CD4-positive, CD25-positive, alpha-beta regulatory T cell (primary cell): ENCODE measurements around the gene SPPL3. TPM values are rescaled to one million over a fixed set of nuclear protein-coding genes. Genes with fewer than 3 reads are reported as not detected.
"Not testable (repeated sequence)": the region's sequence is repeated elsewhere in the genome, so short reads cannot be mapped to it uniquely, and the experiment has no call there.

Experiments
- ATAC-seq, 2 donors: fragments of 150-1000 bp; cut with Tn5 transposase; one replicate each; pipeline ENCODE4 v1.10.0; 2021; ENCODE audit warnings: low read depth in 2 of 2, moderate number of reproducible peaks in 2 of 2, moderate library complexity in 1 of 2
- DNase-seq, 3 donors: peaks; one replicate each; pipeline versions ENCODE4 v3.0.0 to v3.0.0-alpha.2; 2012 to 2022; ENCODE audit warnings: mixed read lengths in 1 of 3
- H3K27ac ChIP-seq: one replicate; pipeline ENCODE4 v1.7.0; 2013; ENCODE audit warnings: mild to moderate bottlenecking, low read length; ENCODE audit not compliant: insufficient read depth, poor library complexity, severe bottlenecking
- H3K27me3 ChIP-seq: one replicate; pipeline ENCODE4 v1.7.0; 2013; ENCODE audit warnings: low read length; ENCODE audit not compliant: control insufficient read depth, insufficient read depth
- H3K36me3 ChIP-seq: one replicate; pipeline ENCODE4 v1.7.0; 2013; ENCODE audit warnings: mild to moderate bottlenecking, low read length, moderate library complexity; ENCODE audit not compliant: control insufficient read depth, insufficient read depth
- H3K4me1 ChIP-seq: 2 replicates; pipeline ENCODE4 v1.7.0; 2013; ENCODE audit warnings: mild to moderate bottlenecking, low read length; ENCODE audit not compliant: insufficient read depth, control insufficient read depth, poor library complexity, severe bottlenecking
- H3K4me3 ChIP-seq: one replicate; pipeline ENCODE4 v1.7.0; 2013; ENCODE audit warnings: low read depth, mild to moderate bottlenecking, low read length, moderate library complexity
- H3K9me3 ChIP-seq, 2 experiments: 1 replicate in 1 of 2; 2 replicates in 1 of 2; pipeline ENCODE4 v1.7.0; 2013; ENCODE audit warnings: low read length in 2 of 2, mild to moderate bottlenecking in 1 of 2, moderate library complexity in 1 of 2; ENCODE audit not compliant: control insufficient read depth in 2 of 2
- H3K27ac Mint-ChIP-seq, 3 donors: one replicate each; pipeline ENCODE4 v1.8.0; 2020 to 2022; ENCODE audit warnings: mild to moderate bottlenecking in 3 of 3, mixed read lengths in 3 of 3, moderate library complexity in 2 of 3
- H3K27me3 Mint-ChIP-seq: one replicate; pipeline ENCODE4 v1.8.0; 2022; ENCODE audit warnings: mild to moderate bottlenecking, mixed read lengths
- H3K36me3 Mint-ChIP-seq: one replicate; pipeline ENCODE4 v1.8.0; 2020; ENCODE audit warnings: mixed read lengths
- H3K4me1 Mint-ChIP-seq, 4 donors: one replicate each; pipeline ENCODE4 v1.8.0; 2020 to 2022; ENCODE audit warnings: mixed read lengths in 4 of 4, mild to moderate bottlenecking in 1 of 4
- H3K4me3 Mint-ChIP-seq, 4 donors: one replicate each; pipeline ENCODE4 v1.8.0; 2020 to 2022; ENCODE audit warnings: mild to moderate bottlenecking in 4 of 4, mixed read lengths in 4 of 4, moderate library complexity in 3 of 4
- H3K9me3 Mint-ChIP-seq, 7 donors: one replicate each; pipeline ENCODE4 v1.8.0; 2020 to 2022; ENCODE audit warnings: mixed read lengths in 7 of 7, mild to moderate bottlenecking in 3 of 7, moderate library complexity in 2 of 7
- polyA plus RNA-seq, 4 donors: library from polyadenylated mRNA; unstranded; fragments of 300-500 nt; fragmentation: Illumina TruSeq; gene quantifications; one replicate each; pipeline ENCODE4 v1.2.3, GENCODE V29; 2021
- total RNA-seq: library from RNA; stranded (reverse); gene quantifications from one replicate; pipeline ENCODE4 v1.2.3, GENCODE V29; 2022

Gene SPPL3
- total and polyA plus RNA-seq, 5 donors from 2014 or later, result 15.5 to 46.7 (median 24.0) TPM

DNA sequence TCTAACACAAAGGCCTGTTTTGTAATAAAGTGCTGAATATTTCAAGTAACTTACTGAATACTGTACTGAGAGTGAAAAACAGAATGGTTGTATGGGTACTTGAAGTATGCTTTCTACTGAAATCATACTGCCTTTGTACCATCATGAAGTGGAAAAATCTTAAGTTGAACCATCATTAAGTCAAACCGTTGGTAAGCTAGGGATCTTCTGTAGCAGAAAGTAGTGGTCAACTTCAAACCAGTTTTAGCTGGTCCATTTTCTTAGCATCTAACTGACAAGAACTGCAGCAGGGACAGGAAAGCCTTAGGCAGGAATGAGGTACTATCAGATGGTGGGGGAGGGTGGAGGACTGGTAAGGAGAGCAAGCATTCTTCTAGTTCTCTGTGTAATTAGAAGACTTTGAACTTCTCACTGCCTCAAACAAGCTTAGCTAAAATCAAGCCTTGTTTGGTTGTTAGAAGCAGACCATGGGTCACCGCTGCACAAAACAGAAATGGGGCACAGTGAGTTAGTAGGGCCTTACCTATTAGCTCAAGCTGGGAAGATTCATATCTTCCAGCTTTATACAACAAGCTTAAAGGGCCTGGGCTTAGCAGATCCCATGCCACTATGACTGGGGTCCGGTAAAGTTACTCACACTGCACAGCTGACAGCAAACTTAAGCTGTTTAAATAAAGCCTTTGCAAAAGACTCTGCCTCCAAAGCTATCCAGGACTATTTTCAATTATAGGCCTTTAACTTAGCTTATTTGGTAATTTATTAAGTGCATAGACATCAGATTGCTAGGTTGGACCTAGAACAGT, 104.7 kb downstream of the SPPL3 start:
- Mint-ChIP-seq H3K9me3 (peaks cover 1 to 22% (median 6%) of the 10 kb centered on the region in 7 donors), H3K36me3 (peaks cover 36% of the 10 kb centered on the region), H3K27ac (peak overlapping the region in 1 of 3 donors; percentile 47), H3K4me1 (peaks cover 25 to 54% (median 39%) of the 10 kb centered on the region in 4 donors), H3K27me3 (no peaks in the 10 kb centered on the region), H3K4me3 (no peak overlapping the region)
- H3K27ac ChIP-seq, result no peak overlapping the region
- peaks cover 6% of the 10 kb centered on the region for H3K36me3 ChIP-seq
- H3K9me3 ChIP-seq, result peaks cover 10 to 15% of the 10 kb centered on the region in 2 experiments
- ATAC-seq (no peak), DNase-seq (no peak)
- no peak overlapping the region for H3K4me3 ChIP-seq
- no peaks in the 10 kb centered on the region for H3K27me3 ChIP-seq
- no peaks in the 10 kb centered on the region for H3K4me1 ChIP-seq

DNA sequence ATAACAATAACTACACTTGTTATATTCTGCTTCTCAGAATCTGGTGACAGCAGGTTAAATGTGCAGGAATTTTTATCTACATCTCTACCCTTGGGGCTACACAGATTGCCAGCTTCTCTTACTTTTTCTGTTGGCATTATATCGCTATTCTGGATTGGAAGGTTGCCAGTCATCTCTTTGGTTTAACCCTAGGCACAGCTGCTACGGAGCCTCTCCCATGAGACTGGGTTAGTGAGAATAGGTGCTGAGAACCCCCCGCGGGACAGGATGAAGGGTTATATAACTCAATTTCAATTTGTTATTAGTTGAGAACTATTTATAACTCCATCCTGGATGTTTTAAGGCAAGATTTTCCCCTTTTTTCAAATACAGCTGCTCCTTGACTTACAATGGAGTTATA, 105.5 kb downstream of the SPPL3 start:
- no peak overlapping the region for H3K4me3 Mint-ChIP-seq
- Histone ChIP-seq H3K4me1 (no peaks in the 10 kb centered on the region), H3K4me3 (no peak overlapping the region), H3K27ac (no peak overlapping the region), H3K9me3 (peaks cover 10 to 15% of the 10 kb centered on the region in 2 experiments), H3K27me3 (no peaks in the 10 kb centered on the region), H3K36me3 (peaks cover 6% of the 10 kb centered on the region)
- ATAC-seq, result no peak
- H3K27ac Mint-ChIP-seq, result no peak overlapping the region
- DNase-seq, result no peak
- peaks cover 1 to 22% (median 6%) of the 10 kb centered on the region in 7 donors for H3K9me3 Mint-ChIP-seq
- no peaks in the 10 kb centered on the region for H3K27me3 Mint-ChIP-seq
- H3K4me1 Mint-ChIP-seq, result peaks cover 23 to 48% (median 33%) of the 10 kb centered on the region in 4 donors
- H3K36me3 Mint-ChIP-seq, result peaks cover 36% of the 10 kb centered on the region

DNA sequence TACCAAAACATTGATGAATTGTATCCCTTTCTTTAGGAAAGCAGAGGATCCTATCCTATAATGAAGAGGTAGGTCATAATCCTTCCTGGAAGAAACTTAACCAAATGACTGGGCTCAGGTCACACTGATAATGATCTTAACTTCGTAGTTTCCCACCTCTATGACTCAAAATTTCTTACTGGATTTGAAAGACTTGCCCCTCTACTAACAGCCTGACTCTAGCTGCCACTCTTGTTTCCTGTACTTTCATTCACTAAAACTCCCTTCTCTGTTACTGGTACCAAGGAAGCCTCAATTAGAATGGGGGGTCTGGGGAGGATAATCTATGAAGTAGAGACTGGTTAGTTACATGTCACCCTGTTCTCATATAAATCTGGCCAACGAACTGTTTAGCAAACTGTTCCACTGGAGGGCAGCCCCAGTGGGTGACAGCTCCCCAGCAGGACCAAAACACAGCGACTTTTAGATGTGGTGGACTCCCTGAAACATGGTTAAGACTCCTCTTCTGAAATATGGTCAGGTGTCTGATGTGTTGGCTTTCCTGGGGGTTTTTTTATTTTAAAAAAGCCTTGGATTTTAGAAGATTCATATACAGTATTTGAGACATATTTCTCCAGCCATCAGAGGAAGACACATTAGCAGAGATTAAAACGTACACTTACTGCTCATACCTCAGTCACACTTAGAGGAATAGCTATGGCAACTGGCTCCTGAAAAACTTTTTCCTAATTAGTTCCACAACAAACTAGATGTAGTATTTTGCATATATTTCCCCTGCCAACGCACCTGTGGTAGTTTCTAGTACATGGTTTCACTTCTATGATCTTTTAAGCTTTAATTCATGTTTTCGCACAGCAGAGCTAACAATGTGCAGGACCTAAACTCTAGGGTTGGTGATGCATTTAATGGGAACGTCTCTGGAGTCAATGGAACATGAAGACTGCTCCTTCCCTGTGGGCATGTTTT, 106.2 kb downstream of the SPPL3 start:
- H3K27ac Mint-ChIP-seq, result no peak overlapping the region
- peaks cover 1 to 22% (median 7%) of the 10 kb centered on the region in 7 donors for H3K9me3 Mint-ChIP-seq
- peaks cover 23 to 44% (median 29%) of the 10 kb centered on the region in 4 donors for H3K4me1 Mint-ChIP-seq
- Histone ChIP-seq H3K4me3 (no peak overlapping the region), H3K36me3 (peaks cover 6% of the 10 kb centered on the region), H3K9me3 (peaks cover 10 to 15% of the 10 kb centered on the region in 2 experiments), H3K27me3 (no peaks in the 10 kb centered on the region), H3K27ac (no peak overlapping the region), H3K4me1 (no peaks in the 10 kb centered on the region)
- no peaks in the 10 kb centered on the region for H3K27me3 Mint-ChIP-seq
- H3K4me3 Mint-ChIP-seq, result no peak overlapping the region
- H3K36me3 Mint-ChIP-seq, result peaks cover 36% of the 10 kb centered on the region
- no peak for DNase-seq
- ATAC-seq, result no peak

DNA sequence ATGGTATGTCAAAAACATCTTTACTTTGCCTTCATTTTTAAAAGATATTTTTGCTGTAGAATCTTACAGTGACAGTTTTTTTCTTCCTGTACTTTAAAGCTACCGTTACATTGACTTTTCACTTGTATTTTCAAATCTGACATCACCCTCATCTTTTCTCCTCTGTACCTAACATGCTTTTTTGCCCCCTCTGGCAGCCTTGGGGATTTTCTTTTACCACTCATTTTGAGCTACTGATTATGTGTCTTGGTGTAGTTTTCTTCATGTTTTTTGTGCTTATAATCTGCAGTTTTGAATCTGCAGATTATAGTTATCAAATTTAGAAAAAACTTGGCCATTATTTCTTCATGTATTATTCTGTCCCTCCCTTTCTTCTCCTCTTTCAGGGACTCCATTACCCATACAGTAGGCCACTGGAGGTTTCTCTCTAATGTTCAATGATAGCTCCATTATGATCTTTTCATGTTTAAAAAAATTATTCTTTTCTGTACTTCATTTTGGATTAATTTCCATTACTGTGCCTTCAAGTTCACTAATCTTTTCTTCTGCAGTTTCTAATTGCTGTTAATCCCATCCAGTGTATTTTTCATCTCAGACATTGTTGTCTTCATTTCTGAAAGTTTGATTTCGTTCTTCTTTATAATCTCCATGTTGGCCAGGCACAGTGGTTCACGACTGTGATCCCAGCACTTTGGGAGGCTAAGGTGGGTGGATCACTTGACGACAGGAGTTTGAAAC, 108.5 kb downstream of the SPPL3 start:
- ATAC-seq (no peak), DNase-seq (no peak)
- H3K36me3 ChIP-seq, result peaks cover 6% of the 10 kb centered on the region
- H3K9me3 ChIP-seq, result peaks cover 10 to 15% of the 10 kb centered on the region in 2 experiments
- peaks cover 10 to 30% (median 19%) of the 10 kb centered on the region in 4 donors for H3K4me1 Mint-ChIP-seq
- peaks cover 41% of the 10 kb centered on the region for H3K36me3 Mint-ChIP-seq
- no peak overlapping the region for H3K27ac ChIP-seq
- no peaks in the 10 kb centered on the region for H3K27me3 Mint-ChIP-seq
- H3K4me3 Mint-ChIP-seq, result no peak overlapping the region
- no peaks in the 10 kb centered on the region for H3K27me3 ChIP-seq
- H3K9me3 Mint-ChIP-seq, result peaks cover 1 to 22% (median 7%) of the 10 kb centered on the region in 7 donors
- no peaks in the 10 kb centered on the region for H3K4me1 ChIP-seq
- H3K27ac Mint-ChIP-seq, result no peak overlapping the region
- H3K4me3 ChIP-seq, result no peak overlapping the region

DNA sequence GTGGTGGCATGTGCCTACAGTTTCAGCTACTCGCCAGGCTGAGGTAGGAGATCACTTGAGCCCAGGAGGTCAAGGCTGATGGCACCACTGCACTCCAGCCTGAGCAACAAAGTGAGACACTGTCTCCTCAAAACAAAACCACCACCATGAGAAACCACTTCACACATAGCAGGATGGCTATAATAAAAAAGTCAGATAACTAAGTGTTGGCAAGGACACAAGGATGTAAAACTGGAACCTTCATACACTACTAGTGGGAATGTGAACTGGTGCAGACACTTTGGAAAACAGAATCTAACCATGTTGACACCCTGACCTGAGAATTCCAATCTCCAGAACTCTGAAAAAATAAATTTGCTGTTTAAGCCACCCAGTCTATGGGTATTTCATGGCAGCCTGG, 110.8 kb downstream of the SPPL3 start:
- H3K9me3 Mint-ChIP-seq, result peaks cover 1 to 22% (median 7%) of the 10 kb centered on the region in 7 donors
- Histone ChIP-seq H3K4me3 (no peak overlapping the region), H3K27ac (no peak overlapping the region), H3K27me3 (no peaks in the 10 kb centered on the region), H3K4me1 (no peaks in the 10 kb centered on the region), H3K9me3 (peaks cover 10 to 15% of the 10 kb centered on the region in 2 experiments), H3K36me3 (peaks cover 9% of the 10 kb centered on the region)
- H3K4me1 Mint-ChIP-seq, result peaks cover 0 to 28% (median 19%) of the 10 kb centered on the region in 4 donors
- H3K4me3 Mint-ChIP-seq, result no peak overlapping the region
- DNase-seq (no peak), ATAC-seq (no peak)
- H3K27me3 Mint-ChIP-seq, result no peaks in the 10 kb centered on the region
- peaks cover 50% of the 10 kb centered on the region for H3K36me3 Mint-ChIP-seq
- no peak overlapping the region for H3K27ac Mint-ChIP-seq

DNA sequence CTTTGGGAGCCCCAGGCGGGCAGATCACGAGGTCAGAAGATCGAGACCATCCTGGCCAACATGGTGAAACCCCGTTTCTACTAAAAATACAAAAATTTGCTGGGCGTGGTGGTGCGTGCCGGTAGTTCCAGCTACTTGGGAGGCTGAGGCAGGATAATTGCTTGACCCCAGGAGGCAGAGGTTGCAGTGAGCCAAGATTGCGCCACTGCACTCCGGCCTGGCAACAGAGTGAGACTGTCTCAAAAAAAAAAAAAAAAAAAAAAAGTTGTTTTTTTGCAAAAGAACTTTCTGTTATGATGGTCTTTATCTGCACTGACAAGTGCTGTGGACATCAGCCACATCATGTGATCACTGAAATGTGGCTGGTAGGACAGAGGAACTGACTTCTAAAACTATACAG, 111.7 kb downstream of the SPPL3 start:
- not testable (repeated sequence) for ATAC-seq, H3K4me1 ChIP-seq, H3K27me3 ChIP-seq, H3K36me3 ChIP-seq, H3K27ac ChIP-seq, H3K4me3 Mint-ChIP-seq, H3K27ac Mint-ChIP-seq, H3K27me3 Mint-ChIP-seq, DNase-seq, H3K4me3 ChIP-seq
- peaks cover 10 to 15% of the 10 kb centered on the region in 2 experiments for H3K9me3 ChIP-seq
- Mint-ChIP-seq H3K9me3 (peaks cover 1 to 22% (median 6%) of the 10 kb centered on the region in 7 donors), H3K4me1 (peaks cover 4 to 27% (median 20%) of the 10 kb centered on the region in 4 donors), H3K36me3 (peaks cover 44% of the 10 kb centered on the region)

DNA sequence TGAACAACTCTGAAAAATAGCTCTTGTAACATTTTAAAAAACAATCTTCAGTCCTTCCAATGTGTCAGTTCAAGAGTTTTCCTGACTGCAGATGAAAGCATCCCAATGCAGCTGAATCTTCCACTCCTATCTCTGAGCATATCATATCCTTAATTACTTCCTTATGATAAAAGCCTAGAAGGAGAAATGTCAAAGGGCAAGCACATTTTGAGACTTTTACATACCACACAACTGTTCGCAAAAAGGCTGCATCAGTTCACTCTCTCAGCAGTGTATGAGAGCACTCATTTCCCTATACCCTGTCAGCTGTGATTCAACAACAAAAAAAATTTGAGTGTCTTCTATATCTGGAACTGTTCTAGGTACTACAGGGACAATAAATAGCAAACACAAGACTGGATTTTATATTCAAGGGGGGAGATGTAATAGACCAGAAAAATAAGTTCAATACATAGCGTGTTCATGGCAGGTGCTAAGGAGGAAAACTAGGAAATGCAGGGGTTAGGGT, 112.4 kb downstream of the SPPL3 start:
- no peak for DNase-seq
- peaks cover 9% of the 10 kb centered on the region for H3K36me3 ChIP-seq
- H3K4me1 ChIP-seq, result no peaks in the 10 kb centered on the region
- no peaks in the 10 kb centered on the region for H3K27me3 Mint-ChIP-seq
- H3K27ac ChIP-seq, result no peak overlapping the region
- H3K9me3 Mint-ChIP-seq, result peaks cover 0 to 17% (median 6%) of the 10 kb centered on the region in 7 donors
- H3K9me3 ChIP-seq, result peaks cover 10 to 15% of the 10 kb centered on the region in 2 experiments
- no peaks in the 10 kb centered on the region for H3K27me3 ChIP-seq
- H3K4me1 Mint-ChIP-seq, result peaks cover 4 to 31% (median 20%) of the 10 kb centered on the region in 4 donors
- H3K4me3 Mint-ChIP-seq, result no peak overlapping the region
- no peak overlapping the region for H3K4me3 ChIP-seq
- peaks cover 38% of the 10 kb centered on the region for H3K36me3 Mint-ChIP-seq
- peak overlapping the region in 2 of 3 donors; percentile 5 to 29 for H3K27ac Mint-ChIP-seq
- ATAC-seq, result no peak
